ENCODE results near the gene MYMX. TPM values are rescaled to one million over a fixed set of nuclear protein-coding genes. Genes with fewer than 3 reads are reported as not detected.

Gene MYMX
- total RNA-seq, 1 experiment from 2014 or later: not detected

- peak; percentile 83 for ATAC-seq
- Histone ChIP-seq H2AFZ (ENCODE audit: low read depth, low read length, poor library complexity, severe bottlenecking) (no peak within 1 kb of the TSS), H3K4me2 (ENCODE audit: low read length) (peak within 1 kb of the TSS; percentile 99), H3K27me3 (ENCODE audit: insufficient read depth, low read length) (no peaks in the 10 kb centered on the region), H3K27ac (ENCODE audit: low read depth, low read length) (peak within 1 kb of the TSS; percentile 79), H3K36me3 (ENCODE audit: control insufficient read depth in 1 of 2, insufficient read depth in 2 of 2, low read length in 2 of 2) (peaks cover 2 to 3% of the 10 kb centered on the region in 2 experiments; a peak in 2 of 4 replicates), H3K4me3 (replicated peaks in 1 of 2; ENCODE audit: low read depth in 1 of 2, low read length in 2 of 2) (peak within 1 kb of the TSS; percentile 88 to 92), H3K9ac (ENCODE audit: low read length) (peak within 1 kb of the TSS; percentile 88), H3K4me1 (ENCODE audit: control insufficient read depth in 1 of 2, insufficient read depth in 2 of 2, low read length in 2 of 2) (peaks cover 7 to 26% of the 10 kb centered on the region in 2 experiments), H3K9me2 (ENCODE audit: insufficient read depth) (no peaks in the 10 kb centered on the region), H3K79me2 (ENCODE audit: insufficient read depth, low read length) (peaks cover 25% of the 10 kb centered on the region; the same call in 1 of the 2 replicates), H4K20me1 (ENCODE audit: insufficient read depth) (no peaks in the 10 kb centered on the region), H3K9me3 (ENCODE audit: control insufficient read depth in 1 of 2, insufficient read depth in 1 of 2, low read depth in 1 of 2, low read length in 2 of 2) (no peaks in the 10 kb centered on the region)
- POLR2A ChIA-PET: interaction anchor here (0.7 to 1.6 kb wide), 2 partner anchors 9 to 10 kb away, joined by 3 read pairs; no protein-coding TSS in a partner anchor
- TF ChIP-seq POLR2AphosphoS5 (IDR thresholded peaks at IDR 0.05; ENCODE audit: low read depth, low read length): peak; percentile 95
- TF ChIP-seq POLR2A (IDR thresholded peaks at IDR 0.05; ENCODE audit: borderline replicate concordance, extremely low read depth, insufficient read depth, insufficient read length): peak; percentile 72
- peak; percentile 70; the same call in 1 of the 2 replicates for TF ChIP-seq SIN3A (IDR thresholded peaks at IDR 0.05; ENCODE audit: low read depth)
- TF ChIP-seq EGR1 (IDR thresholded peaks at IDR 0.05; ENCODE audit: low read depth): peak; percentile 1; the same call in 1 of the 2 replicates
- TF ChIP-seq FOSL1 (IDR thresholded peaks at IDR 0.05; ENCODE audit: low read depth): no peak
- peak; percentile 50; the same call in 1 of the 2 replicates for TF ChIP-seq RAD21 (IDR thresholded peaks at IDR 0.05; ENCODE audit: low read depth)
- TF ChIP-seq EZH2 (IDR thresholded peaks at IDR 0.05): no peak
- TF ChIP-seq ZFX (IDR thresholded peaks at IDR 0.05): peak; percentile 53; the same call in 1 of the 2 replicates
- TF ChIP-seq CTCF (IDR thresholded peaks at IDR 0.05 in 2 of 3, conservative IDR thresholded peaks at IDR 0.05 in 1 of 3; ENCODE audit: borderline replicate concordance in 1 of 3, insufficient read depth in 1 of 3, low read depth in 2 of 3, low read length in 2 of 3): peak; percentile 15 to 41 (median 35); a peak in 3 of 6 replicates
- no TSS peak for BruUV-seq (replicated peaks)
- DNase-seq (ENCODE audit: low read depth, low spot score): peak; percentile 68
- RAD21 ChIA-PET (ENCODE audit: low non-redundant PET in 1 of 2, low total read pairs in 2 of 2, uncharacterized antibody in 2 of 2, unreplicated experiment in 2 of 2): no interaction called here
- intact Hi-C loops (cut with micrococcal nuclease): loop anchor here (5.0 kb wide), 1 partner anchor 192 kb away; no protein-coding TSS in a partner anchor
- CTCF ChIA-PET: interaction anchor here (1.1 to 1.5 kb wide), 3 partner anchors 10 to 169 kb away, joined by 3 to 5 read pairs (median 3); no protein-coding TSS in a partner anchor
These were observed 48.4 kb downstream of the MYMX start, which contains the start of gene NFKBIE for GRCh38 chr6:44265007-44265721. Gene NFKBIE, minus strand, starts transcription at chr6:44265551. Its CDS starts 205 bp downstream, at chr6:44265346.
